ENCODE results near the gene PRDM16. TPM values are rescaled to one million over a fixed set of nuclear protein-coding genes. Genes with fewer than 3 reads are reported as not detected.

The PRDM16 gene
- total RNA-seq, 2 experiments from 2014 or later = not detected

DNA sequence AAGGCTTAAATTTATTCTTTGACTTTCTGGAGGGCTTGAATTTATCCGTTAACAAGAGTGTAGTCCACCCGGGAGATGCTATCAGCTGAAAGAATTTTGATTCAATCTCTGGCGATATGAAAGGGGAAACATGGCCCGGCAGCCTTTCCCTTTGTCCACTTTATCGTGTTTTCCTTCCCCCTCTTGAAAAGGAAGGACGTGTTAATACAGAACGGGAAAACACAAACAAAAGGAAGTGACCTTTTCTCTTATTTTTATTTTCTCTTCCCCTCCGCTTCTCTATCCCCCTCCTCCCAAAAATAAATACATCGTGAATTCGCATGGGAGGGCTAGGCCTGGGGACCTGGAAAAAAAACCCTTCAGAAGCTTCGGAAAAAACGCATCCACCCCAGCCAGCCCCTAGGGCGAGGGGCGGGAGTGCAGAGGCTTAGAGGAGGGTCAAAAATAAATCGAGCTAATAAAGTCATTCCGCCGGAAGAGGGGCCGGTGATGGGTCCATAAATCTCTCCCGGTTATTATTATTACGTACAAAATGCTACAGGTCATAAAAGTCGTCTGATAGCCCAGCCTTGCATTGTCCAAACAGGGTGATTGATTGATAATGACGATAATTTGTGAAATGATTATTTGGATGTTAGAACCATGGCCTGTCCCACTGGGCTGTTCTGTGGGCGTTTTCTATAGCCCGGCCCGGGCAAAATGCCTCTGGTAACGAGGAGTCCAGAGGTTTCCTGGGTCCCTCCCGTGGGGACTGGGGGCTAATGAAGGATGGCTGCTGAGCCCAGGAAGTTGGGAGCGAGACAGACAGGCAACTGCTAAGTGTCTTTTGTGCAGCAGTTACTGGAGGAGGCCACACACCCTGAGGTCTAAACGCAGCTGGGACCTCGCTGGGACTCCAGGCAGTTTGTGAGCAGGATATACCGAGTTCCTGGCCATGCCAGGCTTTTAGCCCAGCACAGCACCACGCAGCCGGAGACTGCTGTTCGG is 179.4 kb downstream of the PRDM16 start:
- Histone ChIP-seq H3K9me2 (ENCODE audit: insufficient read depth, low read length) (no peaks in the 10 kb centered on the region), H3K79me2 (ENCODE audit: insufficient read depth, low read depth, low read length) (no peaks in the 10 kb centered on the region), H4K20me1 (ENCODE audit: insufficient read depth, low read length) (no peaks in the 10 kb centered on the region), H3K4me3 (ENCODE audit: low read depth, low read length, poor library complexity, severe bottlenecking) (no peak overlapping the region), H3K36me3 (ENCODE audit: insufficient read depth, low read length) (no peaks in the 10 kb centered on the region), H2AFZ (ENCODE audit: low read length) (no peak overlapping the region), H3K4me1 (ENCODE audit: insufficient read depth, low read length, poor library complexity, severe bottlenecking) (no peaks in the 10 kb centered on the region), H3K27ac (ENCODE audit: low read depth, low read length, poor library complexity, severe bottlenecking) (no peak overlapping the region), H3K4me2 (ENCODE audit: low read length) (no peak overlapping the region), H3K9me3 (ENCODE audit: low read length) (no peaks in the 10 kb centered on the region)
- no peak for DNase-seq (ENCODE audit: low spot score)
- ChIA-PET POLR2A (no interaction called here), CTCF (ENCODE audit: unreplicated experiment) (no interaction called here)
- BruUV-seq (replicated peaks) = no TSS peak
- intact Hi-C loops (cut with micrococcal nuclease; ENCODE audit: unreplicated experiment) = no loop called here
- no peak for TF ChIP-seq EZH2phosphoT487 (IDR thresholded peaks at IDR 0.05; ENCODE audit: borderline replicate concordance, low read depth, low read length)
- TF ChIP-seq, protein P1, sequence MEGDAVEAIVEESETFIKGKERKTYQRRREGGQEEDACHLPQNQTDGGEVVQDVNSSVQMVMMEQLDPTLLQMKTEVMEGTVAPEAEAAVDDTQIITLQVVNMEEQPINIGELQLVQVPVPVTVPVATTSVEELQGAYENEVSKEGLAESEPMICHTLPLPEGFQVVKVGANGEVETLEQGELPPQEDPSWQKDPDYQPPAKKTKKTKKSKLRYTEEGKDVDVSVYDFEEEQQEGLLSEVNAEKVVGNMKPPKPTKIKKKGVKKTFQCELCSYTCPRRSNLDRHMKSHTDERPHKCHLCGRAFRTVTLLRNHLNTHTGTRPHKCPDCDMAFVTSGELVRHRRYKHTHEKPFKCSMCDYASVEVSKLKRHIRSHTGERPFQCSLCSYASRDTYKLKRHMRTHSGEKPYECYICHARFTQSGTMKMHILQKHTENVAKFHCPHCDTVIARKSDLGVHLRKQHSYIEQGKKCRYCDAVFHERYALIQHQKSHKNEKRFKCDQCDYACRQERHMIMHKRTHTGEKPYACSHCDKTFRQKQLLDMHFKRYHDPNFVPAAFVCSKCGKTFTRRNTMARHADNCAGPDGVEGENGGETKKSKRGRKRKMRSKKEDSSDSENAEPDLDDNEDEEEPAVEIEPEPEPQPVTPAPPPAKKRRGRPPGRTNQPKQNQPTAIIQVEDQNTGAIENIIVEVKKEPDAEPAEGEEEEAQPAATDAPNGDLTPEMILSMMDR (conservative IDR thresholded peaks at IDR 0.05; ENCODE audit: low read length) = no peak

- Histone ChIP-seq H3K4me3 (ENCODE audit: low read depth, low read length, poor library complexity, severe bottlenecking) (no peak overlapping the region), H3K79me2 (ENCODE audit: insufficient read depth, low read depth, low read length) (no peaks in the 10 kb centered on the region), H3K4me2 (ENCODE audit: low read length) (no peak overlapping the region), H2AFZ (ENCODE audit: low read length) (no peak overlapping the region), H4K20me1 (ENCODE audit: insufficient read depth, low read length) (no peaks in the 10 kb centered on the region), H3K9me2 (ENCODE audit: insufficient read depth, low read length) (no peaks in the 10 kb centered on the region), H3K9me3 (ENCODE audit: low read length) (no peaks in the 10 kb centered on the region), H3K36me3 (ENCODE audit: insufficient read depth, low read length) (no peaks in the 10 kb centered on the region), H3K27ac (ENCODE audit: low read depth, low read length, poor library complexity, severe bottlenecking) (no peak overlapping the region), H3K4me1 (ENCODE audit: insufficient read depth, low read length, poor library complexity, severe bottlenecking) (no peaks in the 10 kb centered on the region)
- ChIA-PET CTCF (ENCODE audit: unreplicated experiment) (no interaction called here), POLR2A (no interaction called here)
- TF ChIP-seq EZH2phosphoT487 (IDR thresholded peaks at IDR 0.05; ENCODE audit: borderline replicate concordance, low read depth, low read length) = no peak
- TF ChIP-seq, protein P1 (conservative IDR thresholded peaks at IDR 0.05; ENCODE audit: low read length) = no peak
- no TSS peak for BruUV-seq (replicated peaks)
- no peak for DNase-seq (ENCODE audit: low spot score)
- intact Hi-C loops (cut with micrococcal nuclease; ENCODE audit: unreplicated experiment) = no loop called here
These were observed 180.2 kb downstream of the PRDM16 start for GRCh38 chr1:3249231-3249630.
